AML-193 (cell line): Measurements from ENCODE around the gene HIC2.
"Not testable (repeated sequence)": the region's sequence is repeated elsewhere in the genome, so short reads cannot be mapped to it uniquely, and the experiment has no call there.

ENCODE experiments used
- DNase-seq, 2 experiments: peaks; one replicate each; lab custom pipeline; 2025; lab: John Stamatoyannopoulos, UW

The HIC2 gene

DNA sequence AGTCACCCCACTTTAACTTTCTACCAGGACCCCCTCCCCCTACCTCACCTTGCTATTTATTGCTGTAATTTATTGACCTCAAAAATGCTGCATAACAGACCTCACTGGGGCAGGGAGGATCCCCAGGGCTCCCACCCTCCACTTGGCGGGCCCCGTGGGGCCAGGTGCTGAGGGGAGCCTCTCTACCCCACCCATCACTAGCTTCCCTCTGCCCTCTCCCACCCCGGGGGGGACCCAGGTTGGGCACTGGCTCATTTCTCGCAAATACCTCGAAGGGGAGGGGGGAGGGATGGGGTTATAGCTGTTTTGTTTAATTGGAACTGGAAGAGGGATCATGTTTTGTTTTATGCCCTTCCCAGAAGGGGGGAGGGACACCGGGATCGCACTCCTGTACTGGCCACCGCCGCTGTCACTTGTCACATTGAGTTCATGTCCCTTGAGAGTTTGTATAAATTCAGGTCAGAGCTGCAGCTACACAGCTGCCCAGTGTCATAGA lies 33.7 kb downstream of the HIC2 start:
- DNase-seq: no peak

DNA sequence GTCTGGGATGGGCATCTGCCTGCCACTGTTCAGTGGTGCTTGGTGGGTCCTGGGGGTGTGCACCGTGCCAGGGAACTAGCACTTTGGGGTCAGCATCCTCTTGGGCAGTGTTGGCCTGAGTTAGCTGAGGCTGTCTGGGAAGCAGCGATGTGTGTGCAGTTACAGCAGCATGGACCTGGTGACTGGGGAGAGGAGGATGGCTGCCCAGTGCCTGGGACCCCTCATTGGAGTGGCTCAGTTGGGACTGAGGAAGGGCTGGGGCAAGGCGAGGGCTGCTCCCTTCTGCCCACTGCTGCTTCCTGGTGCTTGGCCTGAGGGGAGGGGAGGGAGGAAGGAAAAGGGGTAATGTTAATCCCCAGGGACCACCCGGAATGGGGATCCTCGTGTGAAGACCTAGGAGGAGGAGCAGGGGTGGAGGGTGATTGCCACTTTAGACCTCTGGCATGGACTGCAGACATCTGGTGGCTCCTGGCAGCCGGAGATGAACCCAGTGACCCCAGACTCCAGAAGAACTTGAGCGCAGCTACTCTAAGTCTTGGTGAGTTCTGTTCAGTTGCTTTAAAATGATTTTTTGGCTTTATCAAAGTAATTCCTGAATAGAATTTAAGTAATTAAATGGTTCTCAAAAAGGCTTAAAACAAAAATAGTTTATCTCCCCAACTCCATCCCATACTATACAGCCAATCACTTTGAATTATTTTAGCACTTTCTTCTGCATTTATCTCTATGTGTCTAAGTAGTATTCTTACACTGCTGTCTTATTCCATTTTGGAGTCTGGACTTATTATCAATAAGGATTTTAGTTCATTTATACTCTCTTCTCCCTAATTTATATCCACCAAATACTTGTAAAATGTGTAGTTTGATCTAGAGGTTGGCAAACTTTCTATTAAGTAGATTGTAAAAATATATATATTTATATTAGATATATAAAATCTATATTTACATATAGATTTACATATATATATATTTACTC lies 34.7 kb downstream of the HIC2 start:
- DNase-seq: no peak

DNA sequence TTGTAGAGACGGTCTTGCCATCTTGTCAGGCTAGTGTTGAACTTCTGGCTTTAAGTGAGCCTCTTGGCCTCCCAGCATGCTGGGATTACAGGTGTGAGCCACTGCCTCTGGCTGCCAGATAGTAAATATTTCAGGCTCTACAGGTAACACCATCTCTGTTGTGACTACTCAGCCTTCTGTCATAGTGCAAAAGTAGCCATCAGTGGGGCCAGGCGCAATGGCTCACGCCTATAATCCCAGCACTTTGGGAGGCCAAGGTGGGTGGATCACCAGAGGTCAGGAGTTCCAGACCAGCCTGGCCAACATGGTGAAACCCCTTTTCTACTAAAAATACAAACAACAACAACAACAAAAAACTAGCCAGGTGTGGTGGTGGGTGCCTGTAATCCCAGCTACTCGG lies 35.5 kb downstream of the HIC2 start:
- DNase-seq: not testable (repeated sequence)

DNA sequence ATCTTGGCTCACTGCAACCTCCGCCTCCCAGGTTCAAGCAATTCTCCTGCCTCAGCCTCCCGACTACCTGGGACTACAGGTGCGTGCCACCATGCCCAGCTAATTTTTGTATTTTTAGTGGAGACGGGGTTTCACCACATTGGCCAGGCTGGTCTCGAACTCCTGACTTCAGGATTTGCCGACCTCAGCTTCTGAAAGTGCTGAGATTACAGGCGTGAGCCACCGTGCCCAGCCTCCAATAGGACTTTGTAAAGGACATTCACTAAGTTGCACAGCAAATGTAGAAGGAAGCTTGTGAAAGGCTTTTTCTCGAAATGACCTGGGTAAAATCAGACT lies 37.8 kb downstream of the HIC2 start:
- not testable (repeated sequence) for DNase-seq

GRCh38 chr22:21455334-21456089 lies 38.3 kb downstream of the HIC2 start:
- no peak for DNase-seq

GRCh38 chr22:21457023-21457787 lies 40.0 kb downstream of the HIC2 start:
- DNase-seq: no peak

DNA sequence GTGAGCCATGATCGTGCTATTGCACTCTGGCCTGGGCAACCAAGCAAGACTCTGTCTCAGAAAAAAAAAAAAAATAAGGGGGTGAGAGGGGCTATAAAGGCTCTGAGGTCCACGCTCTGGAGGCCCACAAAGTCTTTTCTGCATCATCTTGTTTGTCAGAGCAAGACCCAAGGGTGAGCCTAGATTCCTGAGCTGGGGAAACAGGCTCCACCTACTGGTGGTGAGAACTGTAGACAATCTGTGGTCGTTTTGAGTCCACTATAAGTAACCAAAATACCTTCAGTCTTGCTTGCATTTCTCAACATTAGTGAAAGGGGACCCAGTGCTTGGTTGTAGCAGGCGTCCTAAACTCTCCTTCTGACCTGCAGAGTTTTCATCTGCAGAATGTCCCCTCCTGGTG lies 45.5 kb downstream of the HIC2 start:
- not testable (repeated sequence) for DNase-seq

DNA sequence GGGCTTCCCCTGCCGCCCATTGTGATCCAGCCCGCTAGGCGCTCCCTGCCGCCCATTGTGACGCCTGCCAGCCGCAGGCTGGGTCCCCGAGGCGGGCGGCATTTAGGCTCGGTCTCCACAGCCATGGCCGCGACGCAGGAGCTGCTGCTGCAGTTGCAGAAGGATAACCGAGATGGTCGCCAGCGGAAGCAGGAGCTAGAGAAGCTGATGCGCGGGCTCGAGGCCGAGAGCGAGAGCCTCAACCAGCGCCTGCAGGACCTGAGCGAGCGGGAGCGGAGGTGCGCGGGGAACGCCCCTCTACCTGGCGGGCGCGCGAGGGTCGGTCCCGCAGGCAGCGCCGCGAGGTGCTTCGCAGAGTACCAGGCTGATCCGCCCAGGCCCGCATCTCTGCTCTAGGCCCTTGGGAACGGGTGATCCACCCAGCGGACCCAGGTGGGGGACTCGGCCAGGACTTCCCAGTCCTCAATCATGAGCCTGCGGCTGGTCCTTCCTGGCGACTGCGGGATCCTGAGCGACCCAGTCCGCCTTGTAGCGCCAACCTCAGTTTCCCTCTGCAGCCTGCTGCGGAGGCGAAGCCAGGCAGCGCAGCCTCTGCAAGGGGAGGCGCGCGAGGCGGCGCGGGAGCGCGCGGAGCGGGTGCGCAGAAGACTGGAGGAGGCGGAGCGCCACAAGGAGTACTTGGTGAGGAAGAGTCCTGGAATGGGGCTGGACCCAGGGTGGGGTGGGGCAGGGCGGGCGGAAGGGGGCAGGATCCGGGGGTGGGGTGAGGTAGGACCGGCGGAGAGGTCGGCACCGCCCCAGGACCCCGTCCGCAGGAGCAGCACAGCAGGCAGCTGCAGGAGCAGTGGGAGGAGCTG lies 50.4 kb downstream of the HIC2 start, which contains the start of gene TMEM191C:
Gene TMEM191C, plus strand, starts transcription at position 51 of the 857 bp plus-strand sequence. Its CDS starts 73 bp downstream, at position 124.
- not testable (repeated sequence) for DNase-seq

DNA sequence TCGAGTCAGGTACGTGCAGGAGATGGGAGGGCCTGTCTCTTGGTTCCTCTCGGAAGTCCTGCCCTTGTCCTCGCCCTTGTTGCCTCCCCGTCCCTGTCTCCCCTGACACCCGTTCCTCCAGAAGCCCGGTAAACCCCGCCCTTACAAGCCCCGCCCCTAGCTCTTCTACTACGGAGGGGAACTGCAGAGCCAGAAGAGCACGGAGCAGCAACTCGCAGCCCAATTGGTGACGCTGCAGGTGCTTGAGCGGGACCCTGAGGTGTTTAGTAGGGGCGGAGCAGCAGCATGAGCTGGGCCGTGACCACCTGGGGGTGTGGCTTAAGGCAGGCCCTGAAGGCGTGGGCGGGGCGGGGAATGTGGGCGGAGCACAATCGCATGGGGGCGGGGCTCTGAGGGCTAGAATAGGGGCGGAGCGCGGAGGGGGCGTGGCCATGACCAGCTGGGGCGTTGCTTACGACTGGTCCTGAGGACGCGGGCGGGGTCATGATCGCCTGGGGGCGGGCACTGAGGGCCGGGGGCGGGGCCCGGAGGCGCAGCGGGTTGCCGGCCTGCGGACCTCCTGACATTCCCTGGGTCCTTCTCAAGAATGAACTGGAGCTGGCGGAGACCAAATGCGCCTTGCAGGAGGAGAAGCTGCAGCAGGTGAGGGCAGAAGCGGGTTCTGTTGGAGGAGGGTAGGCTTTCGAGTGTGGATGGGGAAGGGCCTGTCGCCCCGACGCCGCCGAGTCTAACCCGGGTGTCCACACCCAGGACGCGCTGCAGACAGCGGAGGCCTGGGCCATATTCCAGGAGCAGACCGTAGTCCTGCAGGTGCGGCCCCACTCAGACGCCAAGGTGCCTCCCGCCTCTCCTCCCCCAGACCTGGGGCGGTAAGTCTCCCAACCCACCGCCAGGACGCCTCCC lies 51.3 kb downstream of the HIC2 start:
- not testable (repeated sequence) for DNase-seq

GRCh38 chr22:21469097-21469994 lies 52.2 kb downstream of the HIC2 start:
- not testable (repeated sequence) for DNase-seq

DNA sequence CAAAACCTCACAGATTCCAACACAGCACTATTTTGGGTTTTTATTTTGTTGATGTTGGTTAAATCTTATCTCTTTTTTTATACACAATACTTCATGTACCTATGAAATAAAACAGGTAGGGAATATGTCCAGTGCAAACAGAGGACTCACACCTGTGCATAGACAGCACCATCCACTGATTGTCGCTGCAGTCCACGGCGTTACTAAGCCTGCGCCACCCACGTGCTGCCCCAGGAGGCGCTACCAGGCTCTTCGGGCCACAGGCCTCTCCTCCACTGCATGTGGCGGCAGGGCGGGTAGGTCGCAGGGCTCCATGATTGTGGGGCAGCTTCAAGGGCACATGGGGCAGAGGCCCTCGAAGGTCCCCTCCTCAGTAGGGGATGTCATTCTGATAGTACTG lies 55.8 kb downstream of the HIC2 start:
- DNase-seq: not testable (repeated sequence)

DNA sequence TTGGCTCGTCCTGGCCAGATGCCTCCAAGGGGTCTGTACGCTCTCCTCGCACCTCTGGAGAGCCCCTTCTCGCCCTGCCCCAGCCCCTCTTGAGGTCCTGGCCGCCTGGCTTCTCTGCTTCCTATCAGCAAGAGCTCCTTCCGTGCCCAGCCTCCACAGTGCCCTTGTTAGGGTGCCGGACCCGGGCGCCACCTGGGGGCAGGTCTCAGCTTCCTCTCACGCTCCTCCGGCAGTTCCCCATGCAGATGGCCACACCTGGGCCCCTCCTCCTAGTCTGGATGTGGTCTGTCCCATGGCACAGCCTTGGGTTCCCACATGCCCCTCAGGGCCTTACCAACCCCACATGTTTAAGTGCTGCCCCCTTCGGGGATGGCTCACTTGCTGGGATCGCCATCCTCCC lies 56.5 kb downstream of the HIC2 start:
- not testable (repeated sequence) for DNase-seq

- DNase-seq: not testable (repeated sequence)
Observed at GRCh38 chr22:21484039-21484438, 66.9 kb downstream of the HIC2 start.

DNA sequence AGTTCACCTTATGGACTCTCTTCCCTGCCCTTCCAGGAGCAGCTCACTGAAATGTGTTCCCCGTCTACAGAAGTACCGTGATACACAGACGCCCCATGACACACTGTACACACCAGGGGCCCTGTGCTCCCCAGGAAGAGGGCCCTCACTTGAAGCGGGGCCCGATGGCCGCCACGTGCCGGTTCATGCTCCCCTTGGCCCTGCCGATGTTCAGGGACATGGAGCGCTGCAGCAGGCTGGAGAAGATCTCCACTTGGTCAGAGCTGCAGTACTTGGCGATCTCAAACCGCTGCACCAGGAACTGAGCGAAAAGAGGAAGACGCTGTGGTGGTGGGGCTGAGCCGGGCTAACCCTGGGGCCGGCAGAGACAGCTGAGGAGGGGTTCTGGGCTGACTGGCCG lies 70.6 kb downstream of the HIC2 start:
- DNase-seq: not testable (repeated sequence)

DNA sequence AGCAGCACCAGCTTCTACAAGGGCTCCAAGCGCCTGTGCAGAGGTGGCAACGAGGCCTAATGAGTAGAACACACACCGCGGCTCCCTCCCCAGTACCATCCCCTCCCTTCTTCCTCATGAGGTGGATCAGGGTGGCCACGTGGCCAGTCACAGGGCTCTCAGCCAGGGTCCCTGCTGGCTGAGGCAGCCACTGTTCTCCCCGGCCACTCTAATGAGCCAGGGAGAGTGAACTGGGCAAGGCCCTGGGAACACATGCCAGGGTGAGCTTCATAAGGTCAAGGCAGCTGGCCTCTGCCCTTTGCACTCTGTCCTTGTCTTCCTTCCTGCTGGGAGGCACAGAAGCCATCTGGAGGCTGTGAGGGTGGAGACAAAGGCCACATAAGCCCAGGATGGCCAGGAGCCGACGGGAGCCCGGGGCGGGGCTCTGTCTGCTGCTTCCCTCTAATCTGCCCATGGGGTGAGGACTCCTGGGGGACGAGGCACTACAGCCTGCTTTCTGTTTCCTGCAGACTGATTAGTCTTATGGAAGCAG lies 72.0 kb downstream of the HIC2 start:
- DNase-seq: not testable (repeated sequence)

DNA sequence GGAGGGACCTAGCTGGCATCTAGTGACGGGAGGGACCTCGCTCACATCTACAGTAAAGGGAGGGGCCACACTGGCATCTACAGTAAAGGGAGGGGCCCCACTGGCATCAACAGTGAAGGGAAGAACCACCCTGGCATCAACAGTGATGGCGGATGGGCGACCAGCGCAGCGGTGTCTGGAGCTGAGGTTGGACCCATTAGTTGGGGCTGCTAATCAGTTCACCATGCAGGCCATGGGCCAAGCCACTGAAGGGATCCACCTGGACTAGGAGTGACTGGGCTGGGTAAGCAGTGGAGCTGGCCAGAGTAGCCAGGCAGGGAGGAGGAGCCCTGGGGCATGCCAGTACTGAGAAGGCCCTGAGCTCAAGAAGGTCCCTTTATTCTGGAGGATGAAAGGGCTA lies 73.4 kb downstream of the HIC2 start:
- DNase-seq: not testable (repeated sequence)

DNA sequence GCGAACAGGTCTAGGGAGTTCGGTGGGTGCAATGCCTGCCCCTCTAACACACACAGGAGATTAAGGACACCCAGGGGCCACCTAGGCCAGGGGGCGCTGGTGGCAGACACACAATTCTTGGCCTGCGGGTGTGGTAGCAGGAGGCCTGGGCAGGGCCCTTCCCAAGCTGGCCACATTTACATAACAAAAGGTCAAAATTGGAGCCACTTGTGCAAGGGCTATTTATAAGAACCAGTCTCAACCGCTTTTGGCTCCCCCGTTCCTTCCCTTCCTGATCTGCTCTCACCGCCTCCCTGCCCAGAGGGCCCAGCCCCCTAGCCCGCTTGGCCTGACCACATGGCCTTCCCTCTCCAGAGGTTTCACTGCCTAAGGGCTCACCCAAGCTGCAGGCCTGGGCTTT lies 75.1 kb downstream of the HIC2 start:
- not testable (repeated sequence) for DNase-seq
